Measurements from ENCODE around the gene EGLN1. TPM values are rescaled to one million over a fixed set of nuclear protein-coding genes. Genes with fewer than 3 reads are reported as not detected.

EGLN1 gene
- total and polyA plus RNA-seq, 3 donors from 2014 or later, result 30.5 to 64.5 (median 47.7) TPM

- Histone ChIP-seq H3K27ac (peak overlapping the region in 1 of 2 donors; percentile 38), H3K27me3 (no peaks in the 10 kb centered on the region), H3K4me3 (no peak overlapping the region), H3K4me1 (peaks cover 16% of the 10 kb centered on the region), H3K9me3 (no peaks in the 10 kb centered on the region), H3K36me3 (ENCODE audit: low read depth, missing control alignments) (no peaks in the 10 kb centered on the region)
- TF ChIP-seq POLR2A (IDR thresholded peaks at IDR 0.05) (no peak), CTCF (IDR thresholded peaks at IDR 0.05) (no peak)
- 76 to 78% methylated on average over 7 of the region's 7 CpGs for WGBS, 2 donors
- intact Hi-C loops (cut with DNase I; ENCODE audit: low total_unique reads), result no loop called here
- no peak for DNase-seq
Observed at GRCh38 chr1:231414260-231415016, 7.6 kb downstream of the EGLN1 start.

- no peak for DNase-seq
- H3K9me3 ChIP-seq, result no peaks in the 10 kb centered on the region
- H3K4me3 ChIP-seq, result no peak overlapping the region
- H3K4me1 ChIP-seq, result peaks cover 23% of the 10 kb centered on the region
- TF ChIP-seq POLR2A (IDR thresholded peaks at IDR 0.05), result no peak
- no peak for TF ChIP-seq CTCF (IDR thresholded peaks at IDR 0.05)
- WGBS, 2 donors, result 78 to 80% methylated on average over 2 of the region's 2 CpGs
- H3K27me3 ChIP-seq, result no peaks in the 10 kb centered on the region
- H3K36me3 ChIP-seq (ENCODE audit: low read depth, missing control alignments), result no peaks in the 10 kb centered on the region
- intact Hi-C loops (cut with DNase I; ENCODE audit: low total_unique reads), result no loop called here
- no peak overlapping the region for H3K27ac ChIP-seq
Observed at GRCh38 chr1:231413749-231414082, 8.4 kb downstream of the EGLN1 start.

GRCh38 chr1:231411036-231411531, 11.0 kb downstream of the EGLN1 start:
- peaks cover 39% of the 10 kb centered on the region for H3K4me1 ChIP-seq
- no peak for DNase-seq
- H3K36me3 ChIP-seq (ENCODE audit: low read depth, missing control alignments), result no peaks in the 10 kb centered on the region
- no peaks in the 10 kb centered on the region for H3K27me3 ChIP-seq
- no peaks in the 10 kb centered on the region for H3K9me3 ChIP-seq
- TF ChIP-seq POLR2A (IDR thresholded peaks at IDR 0.05), result no peak
- TF ChIP-seq CTCF (IDR thresholded peaks at IDR 0.05), result no peak
- no peak overlapping the region for H3K27ac ChIP-seq
- no peak overlapping the region for H3K4me3 ChIP-seq
- WGBS, 2 donors, result 66 to 74% methylated on average over 2 of the region's 2 CpGs
- intact Hi-C loops (cut with DNase I; ENCODE audit: low total_unique reads), result no loop called here

- Histone ChIP-seq H3K27ac (no peak overlapping the region), H3K4me1 (peaks cover 43% of the 10 kb centered on the region)
Observed at GRCh38 chr1:231410036-231410612, 12.0 kb downstream of the EGLN1 start.

More at GRCh38 chr1:231410036-231410612, 12.0 kb downstream of the EGLN1 start:
- 58 to 60% methylated on average over 2 of the region's 2 CpGs for WGBS, 2 donors
- intact Hi-C loops (cut with DNase I; ENCODE audit: low total_unique reads), result no loop called here
- no peak overlapping the region for H3K4me3 ChIP-seq
- H3K9me3 ChIP-seq, result no peaks in the 10 kb centered on the region
- DNase-seq, result no peak
- no peak for TF ChIP-seq CTCF (IDR thresholded peaks at IDR 0.05)
- no peak for TF ChIP-seq POLR2A (IDR thresholded peaks at IDR 0.05)
- H3K27me3 ChIP-seq, result no peaks in the 10 kb centered on the region
- H3K36me3 ChIP-seq (ENCODE audit: low read depth, missing control alignments), result no peaks in the 10 kb centered on the region
